A549 (cell line): ENCODE measurements around the gene SEPTIN12.

Experiments
- TF ChIP-seq, protein P1 (sequence below): fragments of >200 bp; sonication (Bioruptor Twin); formaldehyde crosslinking; IDR thresholded peaks from 3 replicates; pipeline ENCODE4 v1.5.1; 2016
- TF ChIP-seq, protein P2 (sequence below): fragments of 200-600 bp; sonication (generic); IDR thresholded peaks from 2 replicates; pipeline ENCODE4 v1.6.1; 2016; ENCODE audit warnings: antibody characterized with exemption, mild to moderate bottlenecking, moderate library complexity

GRCh38 chr16:4831616-4832015 lies 43.5 kb upstream of the SEPTIN12 start:
- TF ChIP-seq, protein P1, sequence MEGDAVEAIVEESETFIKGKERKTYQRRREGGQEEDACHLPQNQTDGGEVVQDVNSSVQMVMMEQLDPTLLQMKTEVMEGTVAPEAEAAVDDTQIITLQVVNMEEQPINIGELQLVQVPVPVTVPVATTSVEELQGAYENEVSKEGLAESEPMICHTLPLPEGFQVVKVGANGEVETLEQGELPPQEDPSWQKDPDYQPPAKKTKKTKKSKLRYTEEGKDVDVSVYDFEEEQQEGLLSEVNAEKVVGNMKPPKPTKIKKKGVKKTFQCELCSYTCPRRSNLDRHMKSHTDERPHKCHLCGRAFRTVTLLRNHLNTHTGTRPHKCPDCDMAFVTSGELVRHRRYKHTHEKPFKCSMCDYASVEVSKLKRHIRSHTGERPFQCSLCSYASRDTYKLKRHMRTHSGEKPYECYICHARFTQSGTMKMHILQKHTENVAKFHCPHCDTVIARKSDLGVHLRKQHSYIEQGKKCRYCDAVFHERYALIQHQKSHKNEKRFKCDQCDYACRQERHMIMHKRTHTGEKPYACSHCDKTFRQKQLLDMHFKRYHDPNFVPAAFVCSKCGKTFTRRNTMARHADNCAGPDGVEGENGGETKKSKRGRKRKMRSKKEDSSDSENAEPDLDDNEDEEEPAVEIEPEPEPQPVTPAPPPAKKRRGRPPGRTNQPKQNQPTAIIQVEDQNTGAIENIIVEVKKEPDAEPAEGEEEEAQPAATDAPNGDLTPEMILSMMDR, result no peak
- TF ChIP-seq, protein P2, sequence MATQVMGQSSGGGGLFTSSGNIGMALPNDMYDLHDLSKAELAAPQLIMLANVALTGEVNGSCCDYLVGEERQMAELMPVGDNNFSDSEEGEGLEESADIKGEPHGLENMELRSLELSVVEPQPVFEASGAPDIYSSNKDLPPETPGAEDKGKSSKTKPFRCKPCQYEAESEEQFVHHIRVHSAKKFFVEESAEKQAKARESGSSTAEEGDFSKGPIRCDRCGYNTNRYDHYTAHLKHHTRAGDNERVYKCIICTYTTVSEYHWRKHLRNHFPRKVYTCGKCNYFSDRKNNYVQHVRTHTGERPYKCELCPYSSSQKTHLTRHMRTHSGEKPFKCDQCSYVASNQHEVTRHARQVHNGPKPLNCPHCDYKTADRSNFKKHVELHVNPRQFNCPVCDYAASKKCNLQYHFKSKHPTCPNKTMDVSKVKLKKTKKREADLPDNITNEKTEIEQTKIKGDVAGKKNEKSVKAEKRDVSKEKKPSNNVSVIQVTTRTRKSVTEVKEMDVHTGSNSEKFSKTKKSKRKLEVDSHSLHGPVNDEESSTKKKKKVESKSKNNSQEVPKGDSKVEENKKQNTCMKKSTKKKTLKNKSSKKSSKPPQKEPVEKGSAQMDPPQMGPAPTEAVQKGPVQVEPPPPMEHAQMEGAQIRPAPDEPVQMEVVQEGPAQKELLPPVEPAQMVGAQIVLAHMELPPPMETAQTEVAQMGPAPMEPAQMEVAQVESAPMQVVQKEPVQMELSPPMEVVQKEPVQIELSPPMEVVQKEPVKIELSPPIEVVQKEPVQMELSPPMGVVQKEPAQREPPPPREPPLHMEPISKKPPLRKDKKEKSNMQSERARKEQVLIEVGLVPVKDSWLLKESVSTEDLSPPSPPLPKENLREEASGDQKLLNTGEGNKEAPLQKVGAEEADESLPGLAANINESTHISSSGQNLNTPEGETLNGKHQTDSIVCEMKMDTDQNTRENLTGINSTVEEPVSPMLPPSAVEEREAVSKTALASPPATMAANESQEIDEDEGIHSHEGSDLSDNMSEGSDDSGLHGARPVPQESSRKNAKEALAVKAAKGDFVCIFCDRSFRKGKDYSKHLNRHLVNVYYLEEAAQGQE, result no peak
